ENCODE data around the gene TMEM223.
"Not testable (repeated sequence)": the region's sequence is repeated elsewhere in the genome, so short reads cannot be mapped to it uniquely, and the experiment has no call there.

TMEM223 gene

DNA sequence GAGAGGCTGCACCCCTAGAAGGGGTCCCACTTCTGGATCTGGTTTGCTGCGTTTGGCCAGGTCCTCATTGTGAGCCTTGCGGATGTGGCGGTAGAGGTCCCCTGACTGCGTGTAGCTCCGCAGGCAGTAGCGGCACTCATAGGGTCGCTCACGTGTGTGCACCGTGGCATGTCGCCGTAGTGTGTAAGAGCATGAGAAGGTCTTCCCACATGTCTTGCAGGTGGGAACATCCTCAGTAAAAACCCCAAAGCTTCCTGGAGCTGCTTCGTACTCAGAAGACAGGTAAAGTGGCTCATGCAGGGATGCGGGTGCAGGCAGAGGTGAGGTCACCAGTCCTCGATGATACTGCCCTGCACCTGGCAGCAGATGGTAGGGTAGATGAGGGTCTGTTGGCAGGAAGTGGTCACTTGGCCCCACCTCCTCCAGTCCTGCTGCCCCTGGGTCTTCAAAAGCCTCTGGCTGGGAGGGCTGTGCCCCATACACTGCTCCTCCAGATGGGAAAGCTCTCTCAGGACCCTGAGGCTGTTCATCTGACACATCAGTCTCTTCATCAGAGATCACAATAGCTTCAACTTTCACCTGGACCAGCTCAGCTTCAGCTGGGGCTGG is 39.5 kb downstream of the TMEM223 start:
- DNase-seq = no peak

DNA sequence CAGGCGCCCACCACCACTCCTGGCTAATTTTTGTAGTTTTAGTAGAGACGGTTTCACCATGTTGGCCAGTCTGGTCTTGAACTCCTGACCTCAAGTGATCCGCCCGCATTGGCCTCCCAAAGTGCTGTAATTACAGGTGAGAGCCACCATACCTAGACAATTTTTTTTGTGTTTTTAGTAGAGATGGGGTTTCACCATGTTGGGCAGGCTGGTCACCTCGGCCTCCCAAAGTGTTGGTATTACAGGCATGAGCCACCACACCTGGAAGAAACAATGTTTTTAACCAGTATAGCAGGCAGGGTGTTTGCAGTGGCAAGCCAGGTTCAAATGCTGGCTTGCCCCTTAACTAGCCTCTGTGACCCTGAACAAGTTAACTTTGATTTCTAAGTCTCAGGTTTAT is 41.9 kb downstream of the TMEM223 start:
- not testable (repeated sequence) for DNase-seq

DNA sequence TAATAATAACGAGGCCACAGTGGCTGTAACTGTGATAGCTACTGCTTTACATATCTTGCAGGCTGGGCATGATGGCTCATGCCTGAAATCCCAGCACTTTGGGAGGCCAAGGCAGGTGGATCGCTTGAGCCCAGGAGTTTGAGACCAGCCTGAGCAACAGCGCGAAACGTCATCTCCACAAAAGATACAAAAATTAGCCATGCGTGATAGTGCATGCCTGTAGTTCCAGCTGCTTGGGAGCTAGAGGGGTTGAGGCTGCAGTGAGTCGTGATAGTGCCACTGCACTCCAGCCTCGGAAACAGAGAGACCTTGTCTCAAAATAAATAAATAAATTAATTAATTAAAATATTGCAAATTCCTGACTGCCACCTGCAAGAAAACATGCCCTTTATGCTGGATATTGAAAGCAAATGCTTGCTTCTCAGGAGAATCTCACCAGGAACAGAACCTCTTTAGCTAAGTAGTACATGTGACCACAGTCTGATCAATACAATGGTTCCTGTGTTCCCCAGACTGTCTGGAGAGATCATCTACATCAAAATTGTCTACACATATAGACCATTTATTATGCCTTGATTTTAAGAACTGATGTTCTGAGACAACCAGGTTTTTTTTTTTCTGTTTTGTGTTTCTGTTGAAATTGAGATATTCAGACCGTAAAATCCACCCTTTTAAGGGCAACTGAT is 44.2 kb downstream of the TMEM223 start:
- no peak for DNase-seq
